SK-N-MC (cell line): ENCODE measurements around the gene DYNLT4.

Source experiments
- EZH2 ChIP-seq: fragments of 200-600 bp; sonication (generic); IDR thresholded peaks from one replicate; pipeline ENCODE4 v1.6.1; 2017; ENCODE audit warnings: antibody characterized with exemption
- FOXP2 ChIP-seq: optimal IDR thresholded peaks from 2 replicates; pipeline ENCODE3; 2011; ENCODE audit warnings: mild to moderate bottlenecking, moderate library complexity; ENCODE audit not compliant: insufficient read depth; ENCODE audit errors: extremely low read length, control extremely low read depth
- POLR2AphosphoS5 ChIP-seq: IDR thresholded peaks from 2 replicates; pipeline ENCODE4 v1.6.1; 2012; ENCODE audit warnings: mild to moderate bottlenecking, low read depth, low read length, borderline replicate concordance

GRCh38 chr1:44808063-44808937 is 1.1 kb upstream of the DYNLT4 start, which contains the start of gene BTBD19:
- no peak for TF ChIP-seq FOXP2
- no peak for TF ChIP-seq EZH2
- no peak for TF ChIP-seq POLR2AphosphoS5
